T-helper 22 cell (primary cell): ENCODE measurements around the gene RRP12.
"Not testable (repeated sequence)": the region's sequence is repeated elsewhere in the genome, so short reads cannot be mapped to it uniquely, and the experiment has no call there.

ENCODE experiments used
- DNase-seq: peaks from one replicate; pipeline ENCODE4 v3.0.0-alpha.2; 2020; ENCODE audit warnings: low read depth

RRP12 gene, protein sequence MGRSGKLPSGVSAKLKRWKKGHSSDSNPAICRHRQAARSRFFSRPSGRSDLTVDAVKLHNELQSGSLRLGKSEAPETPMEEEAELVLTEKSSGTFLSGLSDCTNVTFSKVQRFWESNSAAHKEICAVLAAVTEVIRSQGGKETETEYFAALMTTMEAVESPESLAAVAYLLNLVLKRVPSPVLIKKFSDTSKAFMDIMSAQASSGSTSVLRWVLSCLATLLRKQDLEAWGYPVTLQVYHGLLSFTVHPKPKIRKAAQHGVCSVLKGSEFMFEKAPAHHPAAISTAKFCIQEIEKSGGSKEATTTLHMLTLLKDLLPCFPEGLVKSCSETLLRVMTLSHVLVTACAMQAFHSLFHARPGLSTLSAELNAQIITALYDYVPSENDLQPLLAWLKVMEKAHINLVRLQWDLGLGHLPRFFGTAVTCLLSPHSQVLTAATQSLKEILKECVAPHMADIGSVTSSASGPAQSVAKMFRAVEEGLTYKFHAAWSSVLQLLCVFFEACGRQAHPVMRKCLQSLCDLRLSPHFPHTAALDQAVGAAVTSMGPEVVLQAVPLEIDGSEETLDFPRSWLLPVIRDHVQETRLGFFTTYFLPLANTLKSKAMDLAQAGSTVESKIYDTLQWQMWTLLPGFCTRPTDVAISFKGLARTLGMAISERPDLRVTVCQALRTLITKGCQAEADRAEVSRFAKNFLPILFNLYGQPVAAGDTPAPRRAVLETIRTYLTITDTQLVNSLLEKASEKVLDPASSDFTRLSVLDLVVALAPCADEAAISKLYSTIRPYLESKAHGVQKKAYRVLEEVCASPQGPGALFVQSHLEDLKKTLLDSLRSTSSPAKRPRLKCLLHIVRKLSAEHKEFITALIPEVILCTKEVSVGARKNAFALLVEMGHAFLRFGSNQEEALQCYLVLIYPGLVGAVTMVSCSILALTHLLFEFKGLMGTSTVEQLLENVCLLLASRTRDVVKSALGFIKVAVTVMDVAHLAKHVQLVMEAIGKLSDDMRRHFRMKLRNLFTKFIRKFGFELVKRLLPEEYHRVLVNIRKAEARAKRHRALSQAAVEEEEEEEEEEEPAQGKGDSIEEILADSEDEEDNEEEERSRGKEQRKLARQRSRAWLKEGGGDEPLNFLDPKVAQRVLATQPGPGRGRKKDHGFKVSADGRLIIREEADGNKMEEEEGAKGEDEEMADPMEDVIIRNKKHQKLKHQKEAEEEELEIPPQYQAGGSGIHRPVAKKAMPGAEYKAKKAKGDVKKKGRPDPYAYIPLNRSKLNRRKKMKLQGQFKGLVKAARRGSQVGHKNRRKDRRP (N-terminal part only)

DNA sequence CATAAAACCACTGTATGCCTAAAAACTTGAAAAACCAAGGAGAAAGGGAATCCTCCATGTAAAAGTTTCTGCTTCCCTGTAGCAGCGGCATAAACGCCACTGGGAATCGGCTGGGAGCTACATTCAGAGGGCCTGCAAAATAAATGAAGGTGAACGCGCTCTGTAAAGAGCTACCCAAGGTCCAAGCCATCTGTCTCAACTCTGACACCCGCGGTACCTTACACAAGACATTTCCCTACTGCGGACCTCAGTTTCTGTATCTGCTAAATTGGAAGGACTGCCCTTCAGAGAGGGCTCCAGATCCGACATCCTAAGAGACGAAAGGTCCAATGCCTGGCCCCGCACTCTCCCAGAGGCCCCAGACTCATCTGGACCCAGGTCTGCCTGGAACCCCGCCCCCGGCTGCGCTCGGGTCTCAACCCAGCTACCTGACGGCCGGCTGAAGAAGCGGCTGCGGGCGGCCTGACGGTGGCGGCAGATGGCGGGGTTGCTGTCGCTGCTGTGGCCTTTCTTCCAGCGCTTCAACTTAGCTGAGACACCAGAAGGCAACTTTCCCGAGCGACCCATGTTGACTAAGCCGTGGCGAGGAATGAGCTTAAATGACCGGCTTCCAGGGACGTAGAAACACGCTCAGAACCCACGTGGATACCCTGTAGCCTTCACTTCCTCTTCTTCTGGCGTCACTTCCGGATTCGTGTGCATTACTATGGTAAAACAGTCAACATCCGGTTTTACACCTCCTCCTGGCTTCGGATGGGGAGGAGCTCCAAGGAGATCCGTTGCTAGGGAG, at the start of gene RRP12:
RRP12 (minus strand) TSS at position 676 of the 790 bp plus-strand sequence; CDS start at position 567, 109 bp downstream.
- DNase-seq = peak; percentile 83

DNA sequence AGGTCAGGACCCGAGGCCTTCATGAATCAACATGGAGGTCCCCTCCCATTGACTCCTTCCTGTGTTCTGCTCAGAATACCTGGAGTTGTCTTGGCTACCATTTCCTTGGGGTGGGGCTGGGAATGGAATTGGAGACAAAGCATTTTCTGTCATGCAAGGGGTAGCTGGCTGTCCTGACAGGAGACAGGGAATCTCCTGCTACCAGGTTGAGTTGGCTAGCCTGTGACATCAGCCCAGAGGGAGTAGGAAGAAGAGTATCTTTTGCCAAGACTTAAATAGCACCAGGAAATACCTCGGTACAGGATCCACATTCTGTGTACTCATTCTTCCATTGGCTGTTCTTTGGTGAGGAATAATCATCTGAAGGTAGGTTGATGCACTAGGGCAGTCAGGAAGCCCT, 49.7 kb upstream of the RRP12 start:
- DNase-seq = no peak

- peak; percentile 86 for DNase-seq
Observed at GRCh38 chr10:97445722-97446639, 44.8 kb upstream of the RRP12 start, which contains the start of the genes EXOSC1 and ZDHHC16. EXOSC1 (minus strand) TSS chr10:97446006; CDS start chr10:97445985, 21 bp downstream. ZDHHC16 (plus strand) TSS chr10:97446175; CDS start chr10:97451676, 5,501 bp downstream.

DNA sequence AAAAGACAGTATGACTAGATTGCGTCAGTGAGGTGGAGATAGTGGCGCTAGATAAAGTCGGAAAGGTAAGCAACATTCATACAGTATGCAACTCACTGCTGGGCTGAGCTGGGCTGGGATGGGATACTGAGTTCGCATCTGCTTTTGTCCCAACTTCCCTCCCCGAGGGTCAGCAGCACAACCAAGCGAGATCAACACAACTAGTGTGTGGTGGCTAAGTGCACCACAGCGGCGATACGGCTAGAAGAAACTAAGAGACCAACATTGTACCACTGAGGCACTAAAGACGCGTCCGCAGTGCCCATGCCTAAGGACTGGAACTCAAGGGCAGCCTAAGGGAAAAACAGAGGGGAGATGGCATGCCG, 44.2 kb upstream of the RRP12 start:
- DNase-seq = no peak

DNA sequence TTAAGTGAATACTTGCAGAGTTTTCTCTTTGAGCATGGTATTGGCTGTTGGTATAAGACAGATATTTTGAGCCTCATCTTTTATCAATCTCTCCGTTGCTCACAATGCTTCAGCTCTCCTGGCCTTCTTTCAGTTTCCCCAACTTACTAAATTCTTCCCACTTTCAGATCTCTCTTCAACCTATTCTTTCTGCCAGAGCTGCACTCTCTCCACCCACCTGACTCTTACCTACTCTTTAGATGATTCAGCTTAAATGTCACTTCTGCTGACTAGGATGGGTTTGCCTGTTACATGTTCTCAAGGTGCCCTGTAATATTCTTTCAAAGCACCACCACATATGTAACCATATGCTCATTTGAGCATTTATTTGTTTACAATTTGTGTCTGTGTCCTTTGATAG, 43.1 kb upstream of the RRP12 start:
- no peak for DNase-seq

GRCh38 chr10:97442277-97442676, 41.1 kb upstream of the RRP12 start:
- DNase-seq = no peak

DNA sequence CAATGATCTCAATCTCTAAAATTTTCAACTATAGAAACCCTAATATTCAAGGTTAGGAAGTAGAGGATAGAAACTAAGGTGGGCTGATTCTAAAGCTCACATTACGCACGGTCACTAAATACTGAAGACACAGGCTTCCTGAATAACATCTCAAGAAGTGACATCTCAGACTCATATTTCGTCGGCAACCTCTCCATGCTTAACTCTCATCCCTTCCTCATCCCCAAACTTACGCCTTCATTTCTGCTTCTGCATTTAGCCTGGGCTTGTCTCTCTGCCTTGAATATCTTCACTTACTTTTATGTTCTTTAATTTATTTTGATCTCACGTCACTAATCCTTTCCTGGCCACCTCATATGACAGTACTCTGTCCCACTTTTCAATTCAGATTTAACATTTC, 34.1 kb upstream of the RRP12 start:
- DNase-seq = no peak

DNA sequence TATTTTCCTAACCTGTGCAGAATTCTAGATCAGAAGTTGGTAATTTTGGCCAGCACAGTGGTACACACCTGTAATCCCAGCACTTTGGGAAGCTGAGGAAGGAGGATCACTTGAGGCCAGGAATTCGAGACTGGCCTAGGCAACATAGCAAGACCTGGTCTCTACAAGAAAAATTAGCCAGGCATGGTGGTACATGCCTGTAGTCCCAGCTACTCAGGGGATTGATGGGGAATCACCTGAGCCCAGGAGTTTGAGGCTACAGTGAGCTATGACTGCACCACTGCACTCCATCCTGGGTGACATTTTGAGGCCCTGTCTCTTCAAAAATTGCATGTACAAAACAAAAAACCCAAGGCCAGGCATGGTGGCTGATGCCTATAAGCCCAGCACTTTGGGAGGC, 33.4 kb upstream of the RRP12 start:
- DNase-seq = no peak

DNA sequence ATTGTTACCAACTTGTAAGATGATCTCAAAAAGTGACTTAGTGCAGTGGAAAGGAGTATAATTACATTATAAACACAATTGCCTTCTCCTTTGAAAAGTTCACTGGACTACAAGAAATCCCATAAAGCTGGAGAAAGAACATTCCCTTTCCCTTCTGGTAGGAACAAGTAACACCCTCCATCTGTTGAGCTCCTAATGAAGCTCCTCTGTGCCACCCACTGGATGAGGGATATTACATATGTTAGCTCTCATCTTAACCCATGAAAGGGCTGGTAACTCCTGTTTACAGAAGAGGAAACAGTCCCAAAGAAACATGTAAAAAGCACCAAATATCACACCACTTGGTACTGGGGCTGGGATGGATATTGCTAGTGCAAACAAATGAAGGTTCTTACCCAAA, 32.9 kb upstream of the RRP12 start:
- no peak for DNase-seq

DNA sequence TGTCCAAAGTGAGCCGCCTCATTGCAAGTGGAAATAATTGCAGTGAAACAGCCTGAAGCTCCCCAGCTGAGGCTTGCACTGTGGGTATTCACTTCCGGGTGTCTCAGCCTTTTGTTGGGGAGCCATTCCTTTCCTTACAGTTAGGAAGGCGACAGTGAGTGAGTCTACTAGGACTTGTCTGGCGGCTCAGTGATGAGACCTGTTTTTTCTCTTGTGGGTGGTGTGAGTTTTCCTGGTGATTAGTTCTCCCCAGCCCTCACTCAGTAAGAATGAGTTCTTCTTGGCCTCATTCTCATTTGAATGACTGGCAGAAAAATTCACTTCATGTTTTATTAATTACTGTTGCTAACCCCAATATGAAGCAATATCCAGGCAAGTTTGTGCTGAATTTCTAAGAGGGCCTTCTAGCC, 27.4 kb upstream of the RRP12 start:
- no peak for DNase-seq

- no peak for DNase-seq
Observed at GRCh38 chr10:97427571-97428179, 26.5 kb upstream of the RRP12 start.

GRCh38 chr10:97426776-97427570, 25.8 kb upstream of the RRP12 start:
- no peak for DNase-seq

DNA sequence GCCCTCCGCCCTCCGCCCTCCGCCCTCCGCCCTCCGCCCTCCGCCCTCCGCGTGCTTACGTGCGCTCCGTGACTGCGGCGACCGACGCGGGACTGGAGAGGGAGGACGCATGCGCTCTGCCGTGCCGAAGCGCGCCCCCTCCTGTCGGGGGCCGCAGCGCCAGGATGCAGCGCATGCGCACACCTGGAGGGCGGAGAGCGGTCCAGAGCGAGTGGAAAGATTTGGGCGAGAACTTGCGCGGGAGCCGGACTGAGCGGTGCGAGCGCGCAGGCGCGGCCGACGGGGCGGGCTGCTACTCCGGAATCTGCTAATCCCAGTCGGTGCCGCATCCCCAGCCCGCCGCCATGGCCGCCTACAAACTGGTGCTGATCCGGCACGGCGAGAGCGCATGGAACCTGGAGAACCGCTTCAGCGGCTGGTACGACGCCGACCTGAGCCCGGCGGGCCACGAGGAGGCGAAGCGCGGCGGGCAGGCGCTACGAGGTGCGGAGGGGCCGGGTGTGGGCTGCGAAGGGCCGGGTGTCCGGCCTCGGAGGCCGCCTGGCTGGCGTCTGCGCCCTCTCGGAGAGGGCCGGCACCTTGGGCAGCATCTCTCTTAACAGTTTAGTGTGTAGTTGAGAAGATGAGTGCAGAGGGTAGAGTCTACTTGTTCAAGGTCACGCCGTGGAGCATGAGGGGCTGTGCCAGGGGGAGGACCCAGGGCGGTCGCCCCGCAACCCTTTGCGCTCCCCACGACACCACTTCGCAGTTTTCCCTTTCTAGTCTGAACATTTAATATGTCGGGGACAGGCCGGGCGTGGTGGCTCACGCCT, 25.0 kb upstream of the RRP12 start, which contains the start of gene PGAM1:
PGAM1 (plus strand) TSS at position 228 of the 812 bp plus-strand sequence; CDS start at position 345, 117 bp downstream.
- DNase-seq = peak; percentile 90

DNA sequence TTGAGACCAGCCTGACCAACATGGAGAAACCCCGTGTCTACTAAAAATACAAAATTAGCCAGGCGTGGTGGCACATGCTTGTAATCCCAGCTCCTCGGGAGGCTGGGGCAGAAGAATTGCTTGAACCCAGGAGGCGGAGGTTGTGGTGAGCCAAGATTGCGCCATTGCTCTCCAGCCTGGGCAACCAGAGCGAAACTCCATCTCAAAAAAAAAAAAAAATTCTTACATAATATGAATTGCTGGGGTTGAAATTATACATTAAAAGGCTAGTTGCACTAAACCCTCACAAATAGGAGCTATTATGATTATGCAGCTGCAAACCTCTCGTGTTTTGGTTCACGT, 22.6 kb upstream of the RRP12 start:
- not testable (repeated sequence) for DNase-seq

- DNase-seq = no peak
Observed at GRCh38 chr10:97416565-97416964, 15.4 kb upstream of the RRP12 start.

DNA sequence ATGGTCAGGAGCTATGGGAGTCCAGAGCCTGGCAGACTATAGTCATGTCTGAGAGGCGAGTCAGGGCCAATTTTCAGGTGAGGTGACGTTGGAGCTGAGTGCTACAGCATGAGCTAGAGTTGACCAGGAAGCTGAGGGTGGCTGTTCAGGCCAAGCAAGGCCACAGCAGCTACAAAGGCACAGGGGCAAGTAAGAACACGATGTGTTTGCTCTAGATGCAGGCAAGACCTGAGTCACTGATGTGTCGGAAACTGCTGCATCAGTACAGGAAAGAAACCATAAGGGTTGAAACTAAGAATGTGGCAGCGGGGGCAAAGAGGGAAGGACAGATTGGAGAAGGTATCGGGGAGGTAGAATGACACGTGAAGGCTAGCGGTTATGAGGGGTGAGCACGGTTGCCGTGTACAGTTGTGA, 11.8 kb upstream of the RRP12 start:
- DNase-seq = no peak

GRCh38 chr10:97411406-97411805, 10.3 kb upstream of the RRP12 start:
- DNase-seq = no peak

GRCh38 chr10:97408496-97408992, 7.4 kb upstream of the RRP12 start:
- no peak for DNase-seq
